Endothelial cell of umbilical vein (primary cell): ENCODE results near the gene ZNF580. TPM values are rescaled to one million over a fixed set of nuclear protein-coding genes. Genes with fewer than 3 reads are reported as not detected.

ENCODE experiments used
- BruUV-seq: library from RNA; stranded (reverse); fragments of 400-500 nt; replicated peaks from 2 replicates; lab custom pipeline; 2021; lab: Mats Ljungman, UMichigan
- CTCF ChIA-PET: fragments of 300-600, 350-600 bp; sonication (Branson Sonifier 250); formaldehyde crosslinking; loops from one replicate; lab custom pipeline; 2021; ENCODE audit warnings: antibody characterized with exemption, inconsistent platforms; lab: Charles Lee
- POLR2A ChIA-PET: fragments of 300-600, 350-600 bp; sonication (Branson Sonifier 250); formaldehyde crosslinking; loops from one replicate; lab custom pipeline; 2021; ENCODE audit warnings: antibody characterized with exemption, inconsistent platforms; lab: Charles Lee
- DNase-seq: peaks from one replicate; pipeline ENCODE4 v3.0.0-alpha.2; 2011; ENCODE audit warnings: low read depth, low spot score
- FAIRE-seq: peaks from 2 replicates; lab custom pipeline; 2011; peaks lifted over from hg19 to GRCh38; lab: Jason Lieb, UNC
- H2AFZ ChIP-seq: 2 replicates; pipeline ENCODE4 v1.6.0; 2012; ENCODE audit warnings: low read depth, low read length, control low read depth, inconsistent platforms
- H3K27ac ChIP-seq: 2 replicates; pipeline ENCODE4 v1.5.1; 2011; ENCODE audit warnings: low read depth, mild to moderate bottlenecking, control low read depth, low read length, moderate library complexity; ENCODE audit not compliant: insufficient read depth
- H3K27me3 ChIP-seq, 2 experiments: 2 replicates each; pipeline versions ENCODE4 v1.6.0 to v1.6.1; 2011; ENCODE audit warnings: low read length in 2 of 2, mixed read lengths in 1 of 2; ENCODE audit not compliant: control insufficient read depth in 2 of 2, insufficient read depth in 2 of 2
- H3K36me3 ChIP-seq, 2 experiments: 2 replicates in 1 of 2; 3 replicates in 1 of 2; pipeline ENCODE4 v1.5.1; 2011; ENCODE audit warnings: low read length in 2 of 2, mild to moderate bottlenecking in 1 of 2, moderate library complexity in 1 of 2; ENCODE audit not compliant: control insufficient read depth in 2 of 2, insufficient read depth in 2 of 2; ENCODE audit errors: extremely low read depth in 1 of 2
- H3K4me1 ChIP-seq: 3 replicates; pipeline ENCODE4 v1.5.1; 2011; ENCODE audit warnings: mild to moderate bottlenecking, low read length; ENCODE audit not compliant: control insufficient read depth, insufficient read depth; ENCODE audit errors: extremely low read depth
- H3K4me2 ChIP-seq: 2 replicates; pipeline ENCODE4 v1.6.1; 2011; ENCODE audit warnings: low read length, control low read depth, mixed read lengths; ENCODE audit not compliant: insufficient read depth
- H3K4me3 ChIP-seq, 3 experiments: fragments of 200-600 bp in 1 of 3; sonication (generic), shearing (Covaris generic) in 1 of 3; replicated peaks in 1 of 3; 2 replicates each; pipeline ENCODE4 v1.5.1; 2011 to 2016; ENCODE audit warnings: control low read depth in 3 of 3, low read length in 3 of 3, mild to moderate bottlenecking in 2 of 3, inconsistent platforms in 1 of 3, low read depth in 1 of 3, moderate library complexity in 1 of 3; ENCODE audit not compliant: insufficient read depth in 1 of 3
- H3K79me2 ChIP-seq: 2 replicates; pipeline ENCODE4 v1.6.0; 2012; ENCODE audit warnings: low read length, inconsistent platforms; ENCODE audit not compliant: control insufficient read depth, insufficient read depth
- H3K9ac ChIP-seq: replicated peaks from 2 replicates; pipeline ENCODE3; 2011; ENCODE audit warnings: low read length, control low read depth; ENCODE audit not compliant: insufficient read depth; ENCODE audit errors: extremely low read depth
- H3K9me1 ChIP-seq: replicated peaks from 3 replicates; pipeline ENCODE4 v1.6.0; 2011; ENCODE audit warnings: mild to moderate bottlenecking, low read length; ENCODE audit not compliant: control insufficient read depth, insufficient read depth; ENCODE audit errors: extremely low read depth
- H3K9me3 ChIP-seq: replicated peaks from 2 replicates; pipeline ENCODE4 v1.5.1; 2012; ENCODE audit warnings: low read length, inconsistent platforms; ENCODE audit not compliant: control insufficient read depth, insufficient read depth
- H4K20me1 ChIP-seq: replicated peaks from 2 replicates; pipeline ENCODE3; 2011; ENCODE audit warnings: mild to moderate bottlenecking, low read length; ENCODE audit not compliant: control insufficient read depth, insufficient read depth; ENCODE audit errors: extremely low read depth
- FOS ChIP-seq: IDR thresholded peaks from 2 replicates; pipeline ENCODE4 v1.6.1; 2011; ENCODE audit warnings: mild to moderate bottlenecking, low read length, moderate library complexity, borderline replicate concordance; ENCODE audit not compliant: insufficient read depth
- GATA2 ChIP-seq: IDR thresholded peaks from 2 replicates; pipeline ENCODE4 v1.7.0; 2011; ENCODE audit warnings: low read depth, mild to moderate bottlenecking, moderate library complexity, mixed read lengths, low read length; ENCODE audit not compliant: insufficient read length, insufficient read depth
- JUN ChIP-seq: IDR thresholded peaks from 2 replicates; pipeline ENCODE4 v1.6.1; 2011; ENCODE audit warnings: borderline replicate concordance, low read depth; ENCODE audit not compliant: insufficient read length, insufficient read depth
- MYC ChIP-seq: IDR thresholded peaks from one replicate; pipeline ENCODE4 v1.6.1; 2011; ENCODE audit warnings: mild to moderate bottlenecking, low read depth, low read length
- POLR2A ChIP-seq: IDR thresholded peaks from 2 replicates; pipeline ENCODE4 v1.6.1; 2012; ENCODE audit warnings: low read depth, mild to moderate bottlenecking, control low read depth, low read length
- dilution Hi-C: fragments of 300-500 bp; cut with MboI; formaldehyde crosslinking; loops from one replicate; pipeline ENCODE4 v1.15.0; 2019; ENCODE audit warnings: low sequenced_read_pairs; ENCODE audit not compliant: extremely low pct_ligation_motif_present
- intact Hi-C: fragments of 100-400 bp; cut with micrococcal nuclease; formaldehyde crosslinking; loops from one replicate; pipeline ENCODE4 v1.10.0; 2022
- polyA plus RNA-seq, 4 experiments: library from polyadenylated mRNA; depleted of rRNA in 3 of 4; stranded (reverse) in 3 of 4; unstranded in 1 of 4; fragments of >200 nt; gene quantifications; 2 replicates each; pipeline versions ENCODE4 v1.2.1 to v1.2.3, GENCODE V29; 2011 to 2012; ENCODE audit warnings: missing spikeins in 1 of 4
- total RNA-seq: library from RNA; stranded (reverse); gene quantifications from 2 replicates; pipeline ENCODE4 v1.2.3, GENCODE V29; 2021
- TF ChIP-seq, protein P1 (sequence below): IDR thresholded peaks from 2 replicates; pipeline ENCODE4 v1.6.1; 2011; ENCODE audit not compliant: insufficient read depth, insufficient read length
- TF ChIP-seq, protein P2 (sequence below), 2 donors: IDR thresholded peaks; 1 replicate in 1 of 2; 2 replicates in 1 of 2; pipeline ENCODE4 v1.5.1; 2011; ENCODE audit warnings: low read length in 2 of 2, mild to moderate bottlenecking in 2 of 2, moderate library complexity in 2 of 2, control low read depth in 1 of 2, inconsistent platforms in 1 of 2, low read depth in 1 of 2; ENCODE audit not compliant: insufficient read depth in 1 of 2; ENCODE audit errors: extremely low read depth in 1 of 2

The ZNF580 gene
- total and polyA plus RNA-seq, 2 donors (not counting 3 experiments of a cell fraction or from before 2014, with no cell fraction given): 13.7 to 41.1 TPM

DNA sequence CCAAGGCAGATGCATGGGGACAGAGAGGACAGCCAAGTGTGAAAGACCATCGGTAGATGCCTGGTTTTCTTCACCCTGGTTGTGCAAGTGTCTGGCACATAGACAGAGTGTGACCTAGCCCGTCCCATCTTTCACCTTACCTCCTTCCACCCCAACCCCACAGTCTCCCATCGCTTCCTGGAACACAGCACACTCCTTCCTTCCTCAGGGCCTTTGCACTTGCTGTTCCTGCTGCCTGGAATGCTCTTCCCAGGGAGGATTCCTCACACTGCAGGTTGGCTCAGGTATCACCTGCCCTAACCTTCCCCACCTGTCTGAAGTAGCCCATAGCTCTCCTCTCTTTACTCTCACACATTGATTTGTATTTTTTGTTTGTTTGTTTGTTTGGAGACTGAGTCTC is 44.5 kb upstream of the ZNF580 start:
- no peaks in the 10 kb centered on the region for H3K9me3 ChIP-seq
- no peak for DNase-seq
- FAIRE-seq: no peak
- no peaks in the 10 kb centered on the region for H3K27me3 ChIP-seq
- H4K20me1 ChIP-seq: no peaks in the 10 kb centered on the region
- peaks cover 3 to 21% of the 10 kb centered on the region in 2 experiments for H3K36me3 ChIP-seq
- H3K4me2 ChIP-seq: no peak overlapping the region
- H3K9me1 ChIP-seq: no peaks in the 10 kb centered on the region
- no peak overlapping the region for H3K27ac ChIP-seq
- no peak overlapping the region for H3K9ac ChIP-seq
- TF ChIP-seq FOS: no peak
- TF ChIP-seq, protein P1, sequence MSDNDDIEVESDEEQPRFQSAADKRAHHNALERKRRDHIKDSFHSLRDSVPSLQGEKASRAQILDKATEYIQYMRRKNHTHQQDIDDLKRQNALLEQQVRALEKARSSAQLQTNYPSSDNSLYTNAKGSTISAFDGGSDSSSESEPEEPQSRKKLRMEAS: no peak
- no peak for TF ChIP-seq POLR2A
- TF ChIP-seq, protein P2, sequence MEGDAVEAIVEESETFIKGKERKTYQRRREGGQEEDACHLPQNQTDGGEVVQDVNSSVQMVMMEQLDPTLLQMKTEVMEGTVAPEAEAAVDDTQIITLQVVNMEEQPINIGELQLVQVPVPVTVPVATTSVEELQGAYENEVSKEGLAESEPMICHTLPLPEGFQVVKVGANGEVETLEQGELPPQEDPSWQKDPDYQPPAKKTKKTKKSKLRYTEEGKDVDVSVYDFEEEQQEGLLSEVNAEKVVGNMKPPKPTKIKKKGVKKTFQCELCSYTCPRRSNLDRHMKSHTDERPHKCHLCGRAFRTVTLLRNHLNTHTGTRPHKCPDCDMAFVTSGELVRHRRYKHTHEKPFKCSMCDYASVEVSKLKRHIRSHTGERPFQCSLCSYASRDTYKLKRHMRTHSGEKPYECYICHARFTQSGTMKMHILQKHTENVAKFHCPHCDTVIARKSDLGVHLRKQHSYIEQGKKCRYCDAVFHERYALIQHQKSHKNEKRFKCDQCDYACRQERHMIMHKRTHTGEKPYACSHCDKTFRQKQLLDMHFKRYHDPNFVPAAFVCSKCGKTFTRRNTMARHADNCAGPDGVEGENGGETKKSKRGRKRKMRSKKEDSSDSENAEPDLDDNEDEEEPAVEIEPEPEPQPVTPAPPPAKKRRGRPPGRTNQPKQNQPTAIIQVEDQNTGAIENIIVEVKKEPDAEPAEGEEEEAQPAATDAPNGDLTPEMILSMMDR (IDR thresholded peaks at IDR 0.05; ENCODE audit: extremely low read depth in 1 of 2, insufficient read depth in 1 of 2, low read depth in 1 of 2, low read length in 2 of 2): no peak
- TF ChIP-seq GATA2: no peak
- BruUV-seq: no TSS peak
- no peak overlapping the region for H3K4me3 ChIP-seq
- dilution Hi-C loops (no loop called here), intact Hi-C loops (no loop called here)
- H2AFZ ChIP-seq: no peak overlapping the region
- CTCF ChIA-PET: no interaction called here
- POLR2A ChIA-PET: no interaction called here
- H3K79me2 ChIP-seq: peaks cover 2% of the 10 kb centered on the region
- H3K4me1 ChIP-seq: peaks cover 7% of the 10 kb centered on the region

DNA sequence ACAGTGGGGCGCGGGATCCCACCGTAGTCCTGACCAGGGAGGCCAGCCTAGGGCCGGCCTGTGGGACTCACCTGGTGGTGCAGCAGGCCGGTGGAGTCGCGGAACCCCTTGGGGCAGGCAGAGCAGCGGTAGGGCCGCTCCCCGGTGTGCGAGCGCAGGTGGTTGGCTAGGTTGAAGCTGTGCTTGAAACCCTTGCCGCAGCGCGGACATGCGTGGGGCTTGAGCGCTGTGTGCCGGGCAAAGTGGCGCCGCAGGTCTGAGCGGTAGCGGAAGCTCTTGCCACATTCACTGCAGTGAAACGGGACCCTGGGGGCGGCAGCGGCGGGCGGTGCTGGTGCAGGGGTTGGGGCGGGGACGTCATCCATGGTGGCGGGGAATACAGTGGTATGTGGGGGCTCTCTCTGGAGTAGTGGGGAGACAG is 43.3 kb upstream of the ZNF580 start:
- Histone ChIP-seq H3K4me3 (no peak overlapping the region), H4K20me1 (no peaks in the 10 kb centered on the region), H3K27me3 (no peaks in the 10 kb centered on the region), H3K4me1 (peaks cover 8% of the 10 kb centered on the region), H3K27ac (no peak overlapping the region), H3K9me3 (no peaks in the 10 kb centered on the region), H3K9me1 (no peaks in the 10 kb centered on the region), H3K9ac (no peak overlapping the region), H3K79me2 (peaks cover 2% of the 10 kb centered on the region), H3K36me3 (peaks cover 3 to 14% of the 10 kb centered on the region in 2 experiments), H3K4me2 (no peak overlapping the region), H2AFZ (no peak overlapping the region)
- TF ChIP-seq POLR2A (no peak), MYC (no peak), JUN (no peak)
- TF ChIP-seq, protein P1: no peak
- FAIRE-seq (no peak), DNase-seq (no peak)
- no TSS peak for BruUV-seq
- dilution Hi-C loops: no loop called here
- ChIA-PET POLR2A (interaction anchor here (0.6 kb wide), 1 partner anchor 340 kb away, joined by 7 read pairs; no protein-coding TSS in a partner anchor), CTCF (no interaction called here)
- intact Hi-C loops: no loop called here
